HG03060 (cell line): ENCODE measurements around the gene GRIA4.
A peak's percentile ranks its signal among the peaks of the same experiment; 100 is the strongest.

Source experiments
- ATAC-seq: cut with Tn5 transposase; IDR thresholded peaks from one replicate; pipeline ENCODE4 v1.9.1; 2021; ENCODE audit warnings: low read depth, moderate number of reproducible peaks; ENCODE audit not compliant: unreplicated experiment

Gene GRIA4

DNA sequence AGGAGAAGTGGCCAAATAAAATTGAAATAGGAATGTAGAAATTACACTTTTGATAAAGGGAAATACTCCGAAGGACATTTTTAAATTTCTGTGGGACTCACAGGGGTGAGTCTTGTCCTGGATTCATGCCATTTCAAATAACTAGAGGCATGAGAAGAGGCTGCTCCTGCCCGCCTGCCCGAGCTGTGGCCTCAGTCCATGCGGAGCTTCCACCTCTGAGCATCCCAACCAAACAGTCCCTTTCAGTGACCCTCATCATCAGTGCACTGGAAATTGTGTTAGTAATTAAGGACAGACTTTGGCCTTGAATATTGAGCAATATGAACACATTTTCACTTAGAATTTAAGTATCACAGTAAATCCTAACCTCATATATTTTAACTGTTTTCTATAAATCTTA lies 25.6 kb downstream of the GRIA4 start:
- ATAC-seq, result no peak

DNA sequence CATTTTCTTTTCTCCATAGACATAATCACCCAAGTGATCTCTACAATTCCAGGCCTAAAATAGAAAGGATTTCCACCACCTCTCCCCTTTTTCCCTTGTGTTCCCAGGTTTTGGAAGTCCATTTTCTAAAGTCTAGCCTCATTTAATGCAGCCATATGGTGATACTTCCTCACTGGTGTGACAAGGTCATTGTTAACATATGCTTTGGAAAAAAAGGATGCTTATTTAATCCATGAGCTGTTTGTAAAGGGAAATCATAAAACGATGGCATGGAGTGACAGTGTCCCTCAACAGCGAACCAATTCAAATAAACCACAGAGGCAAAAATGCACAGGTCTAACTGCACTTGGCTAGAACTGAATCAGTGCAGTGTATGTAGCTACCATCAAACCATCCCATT lies 26.6 kb downstream of the GRIA4 start:
- no peak for ATAC-seq

DNA sequence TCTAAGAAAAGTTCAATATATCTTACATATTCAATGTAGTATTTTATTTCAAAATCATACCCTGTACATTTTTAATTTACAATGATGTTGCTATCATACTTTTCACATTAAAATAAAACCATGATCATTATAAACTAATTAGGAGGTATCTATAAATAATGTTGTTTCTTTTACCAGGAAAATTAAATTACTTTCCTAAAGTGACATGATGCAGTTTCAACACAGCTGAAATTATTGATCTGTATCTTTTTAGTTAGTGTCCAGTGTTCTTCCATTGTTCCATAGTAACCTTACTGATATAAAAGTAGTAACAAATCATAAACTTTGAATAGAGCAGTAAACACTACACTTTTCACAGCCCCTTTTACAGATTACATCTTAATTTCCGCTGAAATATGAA lies 29.7 kb downstream of the GRIA4 start:
- no peak for ATAC-seq

DNA sequence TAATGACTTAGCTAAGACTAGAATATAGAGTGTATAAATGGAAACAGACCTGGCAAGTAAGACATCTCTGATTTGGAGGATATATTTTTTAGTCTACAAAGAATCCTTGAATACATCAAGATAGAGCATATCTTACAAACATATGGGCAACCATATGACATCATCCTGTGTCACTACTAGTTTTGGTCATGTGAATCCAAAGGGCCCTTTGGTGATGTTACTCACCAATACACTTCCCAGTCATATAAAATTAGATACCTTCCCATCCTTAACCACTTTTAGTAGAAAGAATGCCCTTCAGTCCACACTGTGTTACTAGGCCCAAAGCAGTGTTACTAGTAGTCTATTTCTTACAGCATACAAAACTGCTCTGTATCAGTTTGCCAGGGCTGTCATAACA lies 31.6 kb downstream of the GRIA4 start:
- ATAC-seq, result no peak

DNA sequence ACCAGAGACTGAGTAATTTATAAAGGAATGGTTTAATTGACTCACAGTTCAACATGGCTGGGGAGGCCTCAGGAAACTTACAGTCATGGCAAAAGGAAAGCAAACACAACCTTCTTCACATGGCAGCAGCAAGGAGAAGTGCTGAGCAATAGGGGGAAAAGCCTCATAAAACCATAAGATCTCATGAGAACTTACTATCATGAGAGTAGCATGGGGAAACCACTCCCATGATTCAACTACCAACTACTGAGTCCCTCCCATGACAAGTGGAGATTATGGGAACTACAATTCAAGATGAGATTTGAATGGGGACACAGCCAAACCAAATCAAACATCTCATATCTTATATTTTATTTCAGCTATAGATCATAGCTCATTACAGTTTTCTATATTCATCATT lies 33.0 kb downstream of the GRIA4 start:
- ATAC-seq, result no peak

DNA sequence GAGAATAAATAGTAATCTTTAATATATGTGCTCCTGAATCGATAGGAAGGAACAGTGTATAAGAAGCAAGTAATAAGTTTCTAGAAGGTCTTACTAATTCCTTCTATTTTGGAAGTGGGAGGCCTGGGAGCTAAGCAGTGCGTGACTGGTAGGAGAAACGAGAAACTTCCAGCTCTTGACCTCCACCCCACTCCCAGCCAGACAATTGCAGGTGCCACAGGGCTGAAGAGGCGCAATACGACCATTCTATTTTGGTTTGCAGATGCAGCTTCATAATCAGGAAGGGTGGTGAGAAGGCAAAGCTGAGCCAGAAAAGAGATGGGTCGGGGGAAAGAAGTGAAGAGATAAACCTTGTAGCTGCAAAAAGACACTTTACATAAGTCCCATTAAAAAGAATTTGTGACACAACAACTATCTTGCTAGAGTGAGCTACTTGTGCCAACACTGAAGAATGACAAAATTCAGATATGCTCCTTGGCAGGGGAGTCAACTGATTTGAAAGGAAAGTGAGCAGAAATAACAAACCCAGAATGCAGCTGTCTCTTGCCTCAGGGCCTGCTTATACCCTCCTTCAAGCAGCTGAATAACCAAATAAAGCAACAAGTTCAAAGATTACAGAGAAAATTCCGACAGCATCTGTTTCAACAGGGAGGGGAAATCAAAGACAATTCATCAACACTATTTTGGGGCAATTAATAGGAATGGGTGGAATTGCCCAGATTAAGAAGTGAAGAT lies 35.1 kb downstream of the GRIA4 start:
- no peak for ATAC-seq

DNA sequence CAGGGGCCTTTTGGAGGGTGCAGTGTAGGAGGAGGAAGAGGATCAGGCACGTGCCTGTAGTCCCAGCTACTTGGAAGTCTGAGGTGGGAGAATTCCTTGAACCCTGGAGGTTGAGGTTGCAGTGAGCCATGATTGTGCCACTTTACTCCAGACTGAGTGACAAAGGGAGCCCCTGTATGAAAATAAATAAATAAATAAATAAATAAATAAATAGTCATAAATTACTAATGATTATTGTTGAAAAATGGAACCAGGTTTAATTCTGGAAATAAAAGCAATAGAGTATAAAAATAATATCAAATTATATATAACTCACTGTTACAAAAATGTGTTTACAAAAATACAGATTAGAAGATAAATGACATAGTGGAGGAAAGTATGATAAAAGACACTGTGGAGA lies 37.9 kb downstream of the GRIA4 start:
- ATAC-seq, result no peak

DNA sequence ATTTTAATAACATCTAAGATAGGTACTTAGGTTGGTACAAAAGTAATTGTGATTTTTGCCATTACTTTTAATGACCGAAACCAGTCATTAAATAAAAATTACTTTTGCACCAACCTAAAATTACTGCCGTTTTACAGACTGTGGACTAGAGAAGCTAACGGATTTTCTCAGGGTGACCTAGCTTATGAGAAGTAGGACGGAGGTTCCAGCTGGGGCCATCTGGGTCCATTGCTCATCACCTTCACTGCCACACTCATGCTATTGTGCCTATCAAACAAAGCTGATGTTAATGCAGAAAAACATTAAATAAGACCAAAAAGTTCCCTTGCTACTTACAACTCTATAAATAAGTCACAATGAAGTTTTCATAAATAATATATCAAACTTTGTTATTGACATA lies 38.9 kb downstream of the GRIA4 start:
- ATAC-seq, result no peak

DNA sequence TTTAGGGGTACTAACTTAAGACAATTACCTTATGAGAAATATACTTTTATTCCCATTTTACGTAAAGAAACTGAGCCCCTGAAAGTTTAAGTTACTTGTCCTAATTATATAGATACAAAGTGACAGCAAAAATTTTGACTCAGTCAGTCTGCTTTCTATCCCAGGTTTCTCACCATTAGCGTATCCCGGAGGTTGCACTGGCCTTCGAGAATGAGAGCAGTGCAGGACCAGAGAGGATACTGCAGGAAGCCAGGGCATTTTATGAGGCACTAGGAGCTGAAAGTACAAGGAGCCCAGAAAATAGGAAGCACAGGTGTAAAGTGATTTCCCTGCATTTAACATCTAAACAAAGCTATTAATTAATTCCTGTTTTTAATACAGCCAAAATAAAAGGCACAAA lies 55.4 kb downstream of the GRIA4 start:
- ATAC-seq, result no peak

DNA sequence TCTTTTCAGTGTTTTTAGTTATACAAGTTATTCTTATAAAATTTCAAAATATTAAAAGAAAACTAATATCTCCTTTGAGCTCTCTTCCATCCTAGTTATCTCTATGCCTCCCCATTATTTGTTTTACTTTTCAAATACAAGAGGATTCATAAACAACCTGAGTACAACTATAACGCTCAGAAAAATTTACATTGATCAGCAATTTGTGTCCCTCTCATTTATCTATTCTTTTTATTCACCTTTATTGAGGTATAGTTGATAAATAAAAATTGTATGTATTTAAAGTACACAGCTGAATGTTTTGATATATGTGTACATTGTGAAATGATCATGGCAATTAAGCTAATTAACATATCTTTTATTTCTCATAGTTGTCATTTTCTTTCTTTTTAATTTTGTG lies 57.6 kb downstream of the GRIA4 start:
- ATAC-seq, result no peak

DNA sequence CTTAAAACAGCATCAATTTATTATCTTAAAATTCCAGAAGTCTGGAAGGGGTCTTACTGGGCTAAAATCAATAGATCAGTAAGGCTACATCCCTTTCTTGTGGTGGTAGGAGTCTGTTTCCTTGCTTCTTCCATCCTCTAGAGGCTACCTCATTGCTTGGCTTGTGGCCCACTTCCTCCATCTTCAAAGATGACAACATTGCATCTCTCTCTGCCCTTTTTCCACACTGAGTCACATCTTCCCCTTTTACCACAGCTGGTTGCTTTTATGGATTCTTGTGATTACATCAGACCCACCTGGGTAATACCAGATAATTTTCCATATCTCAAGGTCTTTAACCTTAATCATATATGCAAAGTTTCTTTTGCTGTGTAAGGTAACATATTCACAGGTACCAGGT lies 60.9 kb downstream of the GRIA4 start:
- no peak for ATAC-seq

DNA sequence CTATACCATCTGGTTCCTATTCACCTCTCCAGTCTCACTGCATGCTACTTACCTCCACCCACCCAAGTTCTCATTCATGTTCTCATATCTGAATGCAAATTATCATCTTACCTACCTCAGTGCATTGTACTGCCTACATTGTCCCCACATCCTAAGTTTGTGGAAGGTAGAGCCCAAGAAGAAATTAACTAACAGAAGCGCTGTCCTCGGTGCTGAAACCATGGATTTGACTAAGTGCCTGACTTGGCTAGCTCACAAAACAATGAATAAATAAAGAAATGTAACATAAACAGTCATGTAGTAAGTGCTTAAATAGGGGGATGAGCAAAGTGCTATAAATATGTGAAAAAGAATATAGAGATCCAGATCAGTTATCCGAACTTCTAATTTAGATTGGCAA lies 63.2 kb downstream of the GRIA4 start:
- no peak for ATAC-seq

DNA sequence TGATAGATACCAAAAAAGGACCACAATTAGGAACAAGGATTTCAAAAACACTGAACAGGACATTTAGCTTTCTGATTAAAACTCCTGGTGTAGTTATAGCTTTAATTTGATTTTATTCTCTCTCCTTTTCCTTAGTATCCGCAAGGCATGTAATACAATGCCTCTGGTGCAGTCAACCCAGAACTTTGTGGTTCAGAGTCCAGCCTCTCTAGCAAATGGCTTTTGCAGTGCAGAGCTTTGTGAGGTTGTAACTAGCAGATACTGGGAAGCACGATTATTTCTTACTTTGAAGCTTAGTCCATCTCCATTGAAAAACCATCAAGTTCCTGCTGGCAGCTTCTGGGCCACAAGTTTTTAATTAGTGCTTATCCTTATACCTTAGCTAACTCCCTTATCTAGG lies 79.8 kb downstream of the GRIA4 start:
- no peak for ATAC-seq

DNA sequence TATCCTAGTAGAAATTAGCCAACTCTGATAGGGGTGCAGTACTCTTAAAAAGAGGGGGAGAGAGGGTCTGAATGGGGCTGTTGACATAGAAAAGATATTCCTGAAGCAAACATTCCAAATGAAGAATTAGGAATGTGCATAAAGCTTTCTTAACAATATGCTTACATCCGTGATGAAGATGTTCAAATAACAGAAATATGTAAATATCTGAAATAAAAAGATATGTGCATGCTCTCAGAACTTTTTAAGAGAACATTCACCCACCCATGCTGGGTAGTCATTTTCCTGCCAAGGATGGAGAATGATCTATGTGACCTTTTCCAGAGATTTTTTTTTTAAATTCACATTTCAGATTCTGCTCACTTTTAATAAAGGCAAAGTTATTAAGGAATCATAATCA lies 80.6 kb downstream of the GRIA4 start:
- no peak for ATAC-seq

DNA sequence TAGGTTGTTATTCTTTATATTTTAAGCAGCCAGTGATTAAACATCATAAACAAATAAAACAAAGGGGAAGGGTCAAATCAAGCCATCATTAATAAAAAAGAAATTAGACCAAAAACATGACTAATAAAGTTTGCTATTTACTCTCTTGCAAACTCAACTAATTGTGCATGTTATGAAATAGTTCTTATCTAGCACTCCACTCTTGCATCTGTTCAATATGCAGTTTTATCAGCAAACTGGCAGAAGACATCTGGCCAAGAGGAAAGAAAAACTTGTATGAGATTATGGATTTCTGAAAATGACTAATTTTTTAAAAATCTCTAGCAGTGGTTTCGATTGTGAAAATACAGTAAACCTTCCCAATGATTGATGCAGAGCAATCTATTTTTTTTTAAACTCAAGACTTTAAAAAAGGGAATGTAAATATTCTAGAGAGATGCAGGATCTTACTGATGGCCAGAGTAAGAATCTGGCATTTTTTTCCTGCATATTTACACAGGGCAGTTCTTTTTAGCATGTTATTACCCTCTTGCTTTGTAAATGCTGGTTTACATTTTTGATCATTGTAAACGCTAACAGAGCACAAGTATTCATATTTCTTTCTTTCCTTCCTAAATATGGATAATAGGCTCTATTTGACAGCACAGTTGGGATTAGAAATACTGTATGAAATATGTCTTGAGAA lies 83.3 kb downstream of the GRIA4 start:
- no peak for ATAC-seq

DNA sequence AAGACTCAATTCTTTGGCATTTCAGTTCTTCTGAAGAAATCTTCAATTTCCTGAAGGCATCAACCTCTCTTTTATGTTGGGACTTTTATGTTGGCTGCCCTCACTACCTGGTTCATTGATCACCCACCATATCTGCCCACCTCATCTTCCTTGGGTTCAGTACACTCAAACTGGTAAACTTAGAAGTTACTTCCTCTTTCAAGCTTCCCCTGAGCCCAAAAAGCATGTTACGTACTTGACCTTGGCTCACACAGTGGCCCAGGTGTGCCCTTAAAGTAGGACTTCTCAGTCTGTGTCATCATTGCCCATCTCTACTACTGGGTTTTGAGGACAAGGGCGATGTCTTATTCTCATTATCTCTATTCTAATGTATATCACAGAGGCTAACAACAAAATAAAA lies 86.1 kb downstream of the GRIA4 start:
- ATAC-seq, result peak; percentile 63

DNA sequence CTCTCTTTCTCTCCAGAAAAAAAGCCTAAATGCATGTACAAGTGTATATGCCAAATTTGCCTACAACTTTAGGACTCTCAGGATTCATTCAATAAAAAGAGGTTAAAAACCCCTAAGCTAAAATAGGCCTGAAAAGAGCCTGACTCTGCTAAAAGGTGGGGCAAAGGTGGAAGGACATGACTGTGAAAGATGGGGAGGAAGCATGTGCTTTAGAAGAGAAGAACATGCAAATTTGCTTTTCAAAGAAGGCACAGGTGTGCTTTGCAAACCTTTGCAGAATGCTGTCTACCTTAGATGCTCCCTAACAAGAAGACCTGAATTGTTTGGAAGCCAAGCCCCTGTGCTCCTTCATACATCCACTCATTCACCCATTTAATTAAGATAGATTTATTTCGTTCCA lies 87.4 kb downstream of the GRIA4 start:
- ATAC-seq, result no peak

DNA sequence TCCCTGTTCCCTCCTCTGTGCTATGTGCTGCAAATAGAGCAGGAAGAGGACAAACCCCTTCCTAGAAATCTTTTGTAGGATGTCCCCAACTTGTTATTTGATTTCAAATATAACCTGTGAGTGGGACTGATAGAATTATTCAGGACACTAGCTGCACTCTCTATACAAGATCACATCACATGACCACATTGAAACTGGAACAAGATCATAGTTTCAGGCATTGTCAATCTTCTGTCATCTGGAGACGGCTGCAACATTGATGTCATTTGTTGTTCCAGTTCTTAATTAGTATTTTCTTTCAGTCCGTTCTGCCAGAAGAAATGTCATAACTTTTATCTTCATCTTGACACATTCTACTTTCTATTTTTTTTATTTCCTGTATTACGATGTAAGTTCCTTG lies 89.3 kb downstream of the GRIA4 start:
- no peak for ATAC-seq

DNA sequence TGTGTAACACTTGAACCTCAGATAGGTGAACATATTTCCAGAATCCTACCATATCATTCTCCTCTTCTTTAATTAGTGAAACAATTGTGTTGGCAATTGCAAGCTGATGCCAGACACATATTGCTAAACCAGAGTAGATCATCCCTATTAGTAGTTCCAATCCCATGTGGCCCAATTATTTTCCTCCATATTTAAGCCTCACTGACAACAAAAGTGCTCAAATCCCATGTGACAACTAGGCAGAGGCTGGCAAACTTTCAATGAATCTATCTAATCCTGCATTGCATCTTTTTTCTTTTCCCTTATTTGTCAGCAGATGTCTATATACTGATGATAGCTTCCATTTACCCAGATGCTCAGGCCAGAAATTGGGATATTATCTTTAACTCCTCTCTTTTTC lies 90.4 kb downstream of the GRIA4 start:
- ATAC-seq, result no peak

DNA sequence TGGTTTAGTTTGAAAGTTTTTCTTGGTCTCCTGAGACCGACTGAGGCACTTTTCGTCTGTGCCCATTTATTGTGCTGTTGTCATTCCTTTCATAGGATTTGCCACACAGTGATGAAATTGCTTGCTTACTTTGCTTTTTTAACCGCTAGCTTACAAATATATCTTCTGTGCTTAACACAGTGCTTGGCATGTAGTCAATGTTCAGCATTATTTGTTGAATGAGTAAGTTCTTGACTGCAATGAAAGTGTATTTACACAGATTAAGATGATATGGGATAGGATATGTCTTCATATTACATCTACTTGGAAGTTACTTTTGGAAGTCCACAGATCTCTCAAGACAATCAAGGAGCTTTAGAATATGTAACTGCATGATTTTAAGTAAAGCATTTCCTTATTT lies 91.2 kb downstream of the GRIA4 start:
- no peak for ATAC-seq

DNA sequence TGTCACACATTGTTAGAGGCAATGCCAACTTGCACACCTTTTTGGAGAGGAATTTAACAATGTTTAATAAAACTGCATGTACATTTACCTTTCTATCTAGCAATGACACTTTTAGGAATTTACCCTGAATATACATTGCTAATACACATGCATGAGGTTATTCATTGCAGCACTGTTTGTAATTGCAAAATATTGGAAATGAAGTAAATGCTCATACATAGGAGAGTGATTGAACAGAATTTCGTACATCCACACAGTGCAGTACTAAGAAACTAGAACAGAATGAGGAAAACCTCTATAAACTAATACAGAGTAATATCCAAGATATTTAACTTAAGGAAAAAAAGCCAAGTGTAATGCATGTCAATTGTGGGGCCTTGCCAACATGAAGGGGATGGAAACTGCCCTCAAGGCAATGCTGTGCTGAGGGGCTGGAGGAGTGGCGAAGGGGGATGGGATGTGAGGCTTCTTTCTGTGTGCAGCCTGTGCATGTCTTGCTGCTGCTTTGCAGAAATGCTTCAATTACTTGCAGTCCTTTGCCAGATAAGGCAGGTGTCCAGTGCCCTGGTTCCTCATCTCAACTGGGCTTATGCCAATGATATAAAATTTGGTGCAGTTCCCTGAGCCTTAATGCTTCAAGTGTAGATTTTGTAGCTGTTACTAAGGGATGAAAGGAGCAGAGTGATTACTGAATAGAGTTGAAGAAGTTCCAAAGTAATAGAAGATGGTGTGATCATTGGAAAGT lies 96.1 kb downstream of the GRIA4 start:
- no peak for ATAC-seq

DNA sequence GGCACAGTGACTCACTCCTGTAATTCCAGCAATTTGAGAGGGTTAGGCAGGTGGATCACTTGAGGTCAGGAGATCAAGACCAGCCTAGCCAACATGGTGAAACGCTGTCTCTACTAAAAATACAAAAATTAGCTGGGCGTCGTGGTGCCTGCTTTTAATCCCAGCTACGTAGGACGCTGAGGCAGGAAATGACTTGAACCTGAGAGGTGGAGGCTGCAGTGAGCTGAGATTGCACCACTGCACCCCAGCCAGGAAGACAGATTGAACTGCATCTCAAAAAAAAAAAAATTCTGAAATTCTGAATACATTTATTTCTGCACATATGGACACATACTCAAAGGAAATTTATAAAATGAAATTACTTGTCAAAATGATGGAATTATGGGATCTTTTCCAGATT lies 103.2 kb downstream of the GRIA4 start:
- ATAC-seq, result no peak
